Activated CD4-positive, alpha-beta T cell treated with anti-CD3 and anti-CD28 coated beads, Interleukin-2, amount 50 U/mL, for 24 hours (primary cell): ENCODE measurements around the gene S100A14.
A peak's percentile ranks its signal among the peaks of the same experiment; 100 is the strongest.
"Not testable (repeated sequence)": the region's sequence is repeated elsewhere in the genome, so short reads cannot be mapped to it uniquely, and the experiment has no call there.

ENCODE experiments used
- DNase-seq, 2 donors: peaks; one replicate each; pipeline ENCODE4 v3.0.0-alpha.2; 2020; ENCODE audit warnings: low read depth in 1 of 2, low spot score in 1 of 2

The S100A14 gene

DNA sequence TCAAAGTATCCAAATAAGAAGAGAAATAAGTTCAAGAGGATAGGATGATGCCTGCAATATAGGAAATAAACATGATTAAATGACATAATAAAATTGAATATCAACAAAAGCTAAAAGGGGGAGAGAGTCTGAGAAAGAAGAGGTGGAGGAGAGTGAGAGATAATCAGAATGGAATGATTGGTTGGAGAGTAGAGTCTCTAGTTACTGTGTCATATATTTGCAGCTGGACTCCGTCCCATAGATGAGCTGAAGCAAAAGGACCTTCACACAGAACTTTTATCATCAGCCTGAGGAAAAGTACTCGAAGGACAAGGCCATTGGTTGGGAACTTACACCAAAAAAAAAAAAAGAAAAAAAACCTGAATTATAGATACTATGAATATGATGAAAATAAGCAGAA lies 27.6 kb downstream of the S100A14 start:
- no peak for DNase-seq

DNA sequence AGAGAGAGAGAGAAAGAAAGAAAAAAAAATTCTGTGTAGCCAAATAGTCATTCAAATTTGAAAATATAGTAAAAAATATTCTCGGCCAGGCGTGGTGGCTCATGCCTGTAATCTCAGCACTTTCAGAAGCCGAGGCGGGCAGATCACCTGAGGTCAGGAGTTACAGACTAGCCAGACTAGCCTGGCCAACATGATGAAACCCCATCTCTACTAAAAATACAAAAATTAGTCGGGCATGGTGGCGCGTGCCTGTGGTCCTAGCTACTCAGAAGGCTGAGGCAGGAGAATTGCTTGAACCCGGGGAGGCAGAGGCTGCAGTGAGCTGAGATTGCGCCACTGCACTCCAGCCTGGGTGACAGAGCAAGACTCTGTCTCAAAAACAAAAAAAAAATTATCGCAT lies 28.1 kb downstream of the S100A14 start:
- DNase-seq, result not testable (repeated sequence)

GRCh38 chr1:153587314-153587713 lies 28.8 kb downstream of the S100A14 start:
- DNase-seq, result no peak

- DNase-seq, result no peak
These were observed 29.8 kb downstream of the S100A14 start for GRCh38 chr1:153586347-153586746.

DNA sequence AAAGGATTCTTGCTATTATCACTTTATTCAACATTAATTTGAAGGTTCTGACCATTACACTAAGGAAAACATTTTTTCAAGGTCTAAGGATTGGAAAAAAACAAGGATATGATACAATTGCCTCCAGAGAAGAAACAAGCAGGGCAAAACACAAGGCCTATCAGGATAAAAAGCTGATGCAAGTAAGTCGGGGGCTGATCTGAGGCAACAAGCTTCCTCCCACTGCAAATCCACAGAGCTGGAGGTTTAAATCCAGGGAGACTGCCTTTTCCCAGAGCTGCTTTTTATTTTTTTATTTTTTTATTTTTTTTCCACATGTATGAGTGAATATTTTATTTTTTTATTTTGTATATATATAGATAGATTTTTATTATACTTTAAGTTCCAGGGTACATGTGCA lies 31.1 kb downstream of the S100A14 start:
- no peak for DNase-seq

DNA sequence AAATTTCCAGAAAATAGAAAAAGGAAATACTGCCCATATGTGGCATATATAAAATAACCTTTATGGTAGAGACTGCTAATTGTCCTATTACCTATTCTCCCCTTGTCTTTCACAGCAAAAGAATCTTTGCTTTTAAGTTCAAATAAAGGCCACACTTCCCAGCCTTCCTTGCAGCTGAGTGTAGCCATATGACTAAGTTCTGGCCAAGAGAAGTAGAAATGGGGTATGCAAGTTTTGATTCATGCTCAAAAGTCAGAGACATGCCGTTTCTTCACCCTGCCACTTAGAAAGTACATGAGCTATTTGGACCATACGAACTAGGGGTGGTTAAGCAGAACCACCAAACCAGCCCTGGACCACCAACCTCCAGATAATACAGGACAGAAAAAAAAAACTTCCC lies 32.1 kb downstream of the S100A14 start:
- DNase-seq, result no peak

- not testable (repeated sequence) for DNase-seq
These were observed 32.6 kb downstream of the S100A14 start for GRCh38 chr1:153583514-153583913.

DNA sequence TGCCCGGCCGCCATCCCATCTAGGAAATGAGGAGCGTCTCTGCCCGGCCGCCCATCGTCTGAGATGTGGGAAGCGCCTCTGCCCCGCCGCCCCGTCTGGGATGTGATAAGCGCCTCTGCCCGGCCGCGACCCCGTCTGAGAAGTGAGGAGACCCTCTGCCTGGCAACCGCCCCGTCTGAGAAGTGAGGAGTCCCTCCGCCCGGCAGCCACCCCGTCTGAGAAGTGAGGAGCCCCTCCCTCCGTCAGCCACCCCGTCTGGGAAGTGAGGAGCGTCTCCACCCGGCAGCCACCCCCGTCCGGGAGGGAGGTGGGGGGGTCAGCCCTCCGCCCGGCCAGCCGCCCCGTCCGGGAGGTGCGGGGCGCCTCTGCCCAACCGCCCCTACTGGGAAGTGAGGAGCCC lies 33.3 kb downstream of the S100A14 start:
- DNase-seq, result not testable (repeated sequence)

- no peak for DNase-seq
These were observed 37.2 kb downstream of the S100A14 start for GRCh38 chr1:153578936-153579335.

- DNase-seq, result no peak
These were observed 37.6 kb downstream of the S100A14 start for GRCh38 chr1:153578490-153578889.

DNA sequence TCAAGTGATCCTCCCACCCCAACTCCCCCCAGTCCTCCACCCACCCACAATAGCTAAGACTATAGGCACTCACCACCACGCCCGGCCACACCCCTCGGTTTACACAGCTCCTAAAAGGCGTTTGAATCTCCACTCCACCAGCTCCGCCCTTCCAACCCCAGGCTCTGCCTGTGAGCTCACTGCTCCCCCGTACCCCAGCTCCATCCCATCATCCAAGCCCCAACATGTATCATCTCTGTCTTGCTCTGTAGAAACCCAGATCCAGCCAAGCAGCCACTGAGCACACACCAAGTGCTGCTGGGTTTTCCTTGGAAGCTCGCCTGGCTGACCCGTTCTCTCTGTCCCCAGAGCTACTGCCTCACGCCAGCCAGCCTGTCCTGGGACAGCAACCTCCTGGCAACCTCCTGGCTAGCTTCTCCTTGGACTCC lies 38.5 kb downstream of the S100A14 start:
- DNase-seq, result no peak

GRCh38 chr1:153577138-153577537 lies 39.0 kb downstream of the S100A14 start:
- DNase-seq, result no peak

DNA sequence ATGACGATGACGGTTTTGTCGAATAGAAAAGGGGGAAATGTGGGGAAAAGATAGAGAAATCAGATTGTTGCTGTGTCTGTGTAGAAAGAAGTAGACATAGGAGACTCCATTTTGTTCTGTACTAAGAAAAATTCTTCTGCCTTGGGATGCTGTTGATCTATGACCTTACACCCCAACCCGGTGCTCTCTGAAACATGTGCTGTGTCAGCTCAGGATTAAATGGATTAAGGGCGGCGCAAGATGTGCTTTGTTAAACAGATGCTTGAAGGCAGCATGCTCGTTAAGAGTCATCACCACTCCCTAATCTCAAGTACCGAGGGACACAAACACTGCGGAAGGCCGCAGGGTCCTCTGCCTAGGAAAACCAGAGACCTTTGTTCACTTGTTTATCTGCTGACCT lies 40.6 kb downstream of the S100A14 start:
- DNase-seq, result not testable (repeated sequence)

- DNase-seq, result not testable (repeated sequence)
These were observed 41.0 kb downstream of the S100A14 start for GRCh38 chr1:153575081-153575491.

DNA sequence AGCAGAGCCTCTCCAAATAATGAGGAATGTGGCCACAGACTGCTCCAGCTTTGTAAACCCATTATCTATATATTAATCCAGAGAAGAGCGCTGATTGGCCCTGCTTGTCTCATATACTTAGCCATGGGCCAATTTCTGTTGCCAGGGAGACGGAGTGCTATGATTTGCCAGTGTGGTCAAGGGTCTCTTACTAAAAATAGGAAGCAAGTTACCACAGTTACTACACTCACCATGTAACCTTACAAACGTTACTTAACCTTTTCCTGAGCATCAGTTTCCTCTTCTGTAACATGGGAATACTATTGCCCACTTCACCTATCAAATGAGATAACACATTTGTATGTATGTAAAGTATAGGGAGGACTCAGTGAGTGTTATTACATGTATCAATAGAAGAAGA lies 42.8 kb downstream of the S100A14 start:
- DNase-seq, result no peak

GRCh38 chr1:153572569-153573015 lies 43.5 kb downstream of the S100A14 start:
- peak; percentile 15 to 39 for DNase-seq

GRCh38 chr1:153571706-153572105 lies 44.4 kb downstream of the S100A14 start:
- no peak for DNase-seq

DNA sequence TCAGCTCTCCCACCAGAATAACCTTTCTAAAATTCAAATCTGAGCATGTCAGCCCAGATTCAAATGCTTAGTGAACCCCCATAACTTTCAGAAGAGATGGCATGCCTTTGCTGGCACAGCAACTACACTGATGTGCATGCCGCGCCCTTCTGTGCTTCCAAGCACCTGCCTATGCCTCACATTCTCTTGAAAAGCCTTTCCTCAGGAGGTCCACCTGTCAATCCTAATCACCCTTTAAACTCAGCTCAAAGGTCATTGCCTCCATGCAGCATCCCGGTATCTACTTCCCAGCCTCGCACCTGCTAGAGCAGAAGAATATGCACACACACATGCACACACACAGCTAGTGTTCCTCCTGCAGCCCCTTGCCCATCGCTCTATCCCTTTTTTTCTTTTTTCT lies 45.3 kb downstream of the S100A14 start:
- DNase-seq, result no peak

DNA sequence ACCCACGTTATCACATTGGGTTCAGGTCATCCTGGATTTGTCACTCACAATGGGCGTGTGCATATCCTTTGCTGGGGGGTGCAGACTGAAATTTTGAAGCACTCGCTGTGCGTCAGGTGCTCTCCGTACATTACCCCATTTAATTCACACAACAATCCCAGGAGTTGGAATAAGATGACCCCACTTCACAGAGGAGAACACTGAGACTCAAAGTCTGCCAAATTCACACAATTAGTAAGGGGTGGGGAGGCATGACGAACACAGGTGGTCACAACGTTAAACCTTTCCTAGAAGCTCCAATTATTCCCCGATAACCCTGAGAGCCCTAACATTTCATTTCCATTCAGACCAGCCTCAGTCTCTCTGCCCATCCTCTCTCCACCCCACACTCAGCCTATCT lies 46.7 kb downstream of the S100A14 start:
- DNase-seq, result no peak

- peak; percentile 71 to 75 for DNase-seq
These were observed 47.6 kb downstream of the S100A14 start for GRCh38 chr1:153568367-153569099.

GRCh38 chr1:153567621-153568366 lies 48.3 kb downstream of the S100A14 start:
- DNase-seq, result peak; percentile 9 to 33
